Nephron progenitor cell (in vitro differentiated cells): Measurements from ENCODE around the gene SSTR5.

Source experiments
- DNase-seq: peaks from one replicate; pipeline ENCODE4 v3.0.0; 2021
- H3K27ac Mint-ChIP-seq: 2 replicates; pipeline ENCODE4 v1.8.0; 2021; ENCODE audit warnings: mild to moderate bottlenecking, moderate library complexity, mixed read lengths
- H3K27me3 Mint-ChIP-seq: 2 replicates; pipeline ENCODE4 v1.8.0; 2021; ENCODE audit warnings: mild to moderate bottlenecking, low read depth, mixed read lengths; ENCODE audit not compliant: poor library complexity
- H3K36me3 Mint-ChIP-seq: 2 replicates; pipeline ENCODE4 v1.8.0; 2021; ENCODE audit warnings: low read depth, mixed read lengths
- H3K4me1 Mint-ChIP-seq: 2 replicates; pipeline ENCODE4 v1.8.0; 2021; ENCODE audit warnings: mixed read lengths
- H3K4me3 Mint-ChIP-seq: 2 replicates; pipeline ENCODE4 v1.8.0; 2021; ENCODE audit warnings: mild to moderate bottlenecking, moderate library complexity, mixed read lengths
- H3K9me3 Mint-ChIP-seq: 2 replicates; pipeline ENCODE4 v1.8.0; 2021; ENCODE audit warnings: mild to moderate bottlenecking, moderate library complexity, mixed read lengths
- CTCF ChIP-seq: fragments of 200-600 bp; sonication (generic); IDR thresholded peaks from 2 replicates; pipeline ENCODE4 v1.5.0; 2021; ENCODE audit warnings: antibody characterized with exemption

The SSTR5 gene

GRCh38 chr16:1094601-1095449 is 22.3 kb downstream of the SSTR5 start:
- H3K4me3 Mint-ChIP-seq, result no peak overlapping the region
- no peak overlapping the region for H3K27ac Mint-ChIP-seq
- peaks cover 24% of the 10 kb centered on the region for H3K4me1 Mint-ChIP-seq
- no peaks in the 10 kb centered on the region for H3K36me3 Mint-ChIP-seq
- no peaks in the 10 kb centered on the region for H3K27me3 Mint-ChIP-seq
- TF ChIP-seq CTCF, result no peak
- DNase-seq, result no peak
- H3K9me3 Mint-ChIP-seq, result no peaks in the 10 kb centered on the region

GRCh38 chr16:1095450-1096168 is 23.1 kb downstream of the SSTR5 start:
- DNase-seq, result no peak
- Mint-ChIP-seq H3K27me3 (no peaks in the 10 kb centered on the region), H3K27ac (no peak overlapping the region), H3K4me3 (no peak overlapping the region), H3K4me1 (peaks cover 20% of the 10 kb centered on the region), H3K36me3 (no peaks in the 10 kb centered on the region), H3K9me3 (no peaks in the 10 kb centered on the region)
- no peak for TF ChIP-seq CTCF

GRCh38 chr16:1096169-1097082 is 23.9 kb downstream of the SSTR5 start, which contains the start of gene C1QTNF8:
TSS of gene C1QTNF8 (minus strand) at chr16:1096244. CDS start at chr16:1094922, 1,322 bp downstream.
- H3K4me1 Mint-ChIP-seq, result peaks cover 15% of the 10 kb centered on the region
- no peak for DNase-seq
- H3K36me3 Mint-ChIP-seq, result no peaks in the 10 kb centered on the region
- no peaks in the 10 kb centered on the region for H3K9me3 Mint-ChIP-seq
- no peak for TF ChIP-seq CTCF
- no peak within 1 kb of the TSS for H3K4me3 Mint-ChIP-seq
- H3K27me3 Mint-ChIP-seq, result no peaks in the 10 kb centered on the region
- H3K27ac Mint-ChIP-seq, result no peak within 1 kb of the TSS

GRCh38 chr16:1097156-1097555 is 24.6 kb downstream of the SSTR5 start:
- Mint-ChIP-seq H3K27me3 (no peaks in the 10 kb centered on the region), H3K27ac (no peak overlapping the region), H3K9me3 (no peaks in the 10 kb centered on the region), H3K36me3 (no peaks in the 10 kb centered on the region), H3K4me3 (no peak overlapping the region), H3K4me1 (peaks cover 7% of the 10 kb centered on the region)
- DNase-seq, result no peak
- no peak for TF ChIP-seq CTCF

- Mint-ChIP-seq H3K27ac (no peak overlapping the region), H3K4me3 (no peak overlapping the region), H3K27me3 (no peaks in the 10 kb centered on the region), H3K36me3 (no peaks in the 10 kb centered on the region), H3K9me3 (no peaks in the 10 kb centered on the region), H3K4me1 (peaks cover 5% of the 10 kb centered on the region)
- TF ChIP-seq CTCF, result no peak
- DNase-seq, result no peak
Measured at GRCh38 chr16:1097800-1098199, 25.3 kb downstream of the SSTR5 start.
